Left lung (tissue), 10 donors: Measurements from ENCODE around the gene ZNF580. TPM values are rescaled to one million over a fixed set of nuclear protein-coding genes. Genes with fewer than 3 reads are reported as not detected.
A peak's percentile ranks its signal among the peaks of the same experiment; 100 is the strongest.

Source experiments
- ATAC-seq: fragments of 200-7000 bp; cut with Tn5 transposase; one replicate; pipeline ENCODE4 v1.9.1; 2020; ENCODE audit warnings: moderate library complexity
- DNase-seq, 4 donors: peaks; one replicate each; pipeline ENCODE4 v3.0.0-alpha.2; 2013 to 2020
- H3K27ac ChIP-seq, 2 donors: fragments of 200-600 bp; sonication (generic) in 1 of 2; one replicate each; pipeline versions ENCODE4 v1.5.0 to v1.8.0; 2020 to 2021
- H3K27me3 ChIP-seq, 2 donors: fragments of 200-600 bp; sonication (generic) in 1 of 2; one replicate each; pipeline versions ENCODE4 v1.5.0 to v1.8.0; 2020 to 2021
- H3K36me3 ChIP-seq, 2 donors: fragments of 200-600 bp; sonication (generic) in 1 of 2; one replicate each; pipeline versions ENCODE4 v1.5.0 to v1.8.0; 2020 to 2021
- H3K4me1 ChIP-seq, 2 donors: fragments of 200-600 bp; one replicate each; pipeline ENCODE4 v1.8.0; 2021
- H3K4me3 ChIP-seq, 2 donors: fragments of 200-600 bp; sonication (generic) in 1 of 2; one replicate each; pipeline versions ENCODE4 v1.5.0 to v1.8.0; 2020 to 2021; ENCODE audit warnings: mild to moderate bottlenecking in 1 of 2
- H3K9me3 ChIP-seq, 2 donors: fragments of 200-600 bp; sonication (generic) in 1 of 2; one replicate each; pipeline versions ENCODE4 v1.5.0 to v1.8.0; 2020 to 2021
- intact Hi-C, 2 donors: fragments of 100-400 bp; cut with DNase I; formaldehyde crosslinking; loops; one replicate each; pipeline versions ENCODE4 v1.11.2 to v1.14.2; 2022
- polyA plus RNA-seq, 6 donors: library from polyadenylated mRNA; unstranded; fragments of 120-200 nt; gene quantifications; one replicate each; pipeline ENCODE4 v1.2.1, GENCODE V29; 2013; ENCODE audit not compliant: insufficient read length in 6 of 6
- total RNA-seq, 2 donors: library from RNA; stranded (reverse); fragmentation: NEBNext Ultra II Directional; extraction: Animal tissue kit (Norgen Biotek cat#: 25700); gene quantifications; one replicate each; pipeline ENCODE4 v1.2.1, GENCODE V29; 2021
- TF ChIP-seq, protein P1 (sequence below), 2 donors: fragments of 200-600 bp; sonication (generic) in 1 of 2; IDR thresholded peaks; one replicate each; pipeline versions ENCODE4 v1.5.0 to v1.8.0; 2021; ENCODE audit warnings: antibody characterized with exemption in 2 of 2
- donor health status: DM: no; HTN: yes; CAD: no.
- donor health status: DM: no; HTN: no; CAD: no.

Gene ZNF580
- total and polyA plus RNA-seq, 8 donors, result 33.8 to 49.5 (median 39.1) TPM

DNA sequence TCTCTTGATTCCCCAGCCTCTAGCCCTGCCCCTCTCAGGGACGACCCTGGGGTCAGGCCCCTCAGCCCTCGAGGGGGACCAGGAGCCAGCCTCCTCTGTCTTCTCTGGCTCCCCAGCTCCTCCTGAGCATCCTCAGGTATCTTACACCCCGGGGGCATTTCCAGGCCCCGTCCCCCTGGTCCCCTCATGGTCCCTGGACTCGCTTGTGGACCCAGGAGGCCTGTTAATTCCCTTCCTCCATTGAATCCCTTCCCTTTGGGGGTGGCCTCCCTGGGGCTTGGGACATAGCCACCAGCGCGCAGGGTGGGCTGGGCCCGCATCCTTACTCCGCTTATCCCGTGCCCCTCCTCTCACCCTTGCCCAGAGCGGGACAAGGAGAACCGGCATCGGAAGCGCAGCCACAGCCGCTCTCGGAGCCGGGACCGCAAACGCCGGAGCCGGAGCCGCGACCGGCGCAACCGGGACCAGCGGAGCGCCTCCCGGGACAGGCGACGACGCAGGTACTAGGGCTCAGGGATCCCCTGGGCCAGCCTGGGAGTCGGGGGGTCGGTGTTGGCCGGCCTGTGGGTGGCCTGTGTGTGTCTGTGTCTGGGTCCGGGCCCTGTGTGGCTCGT lies 18.2 kb downstream of the ZNF580 start:
- no peaks in the 10 kb centered on the region for H3K27me3 ChIP-seq
- peaks cover under 1 to 50% of the 10 kb centered on the region in 2 donors for H3K36me3 ChIP-seq
- DNase-seq (peak in 1 of 4 donors; percentile 76), ATAC-seq (no peak)
- H3K9me3 ChIP-seq, result no peaks in the 10 kb centered on the region
- intact Hi-C loops, result no loop called here
- H3K27ac ChIP-seq, result no peak overlapping the region
- no peak overlapping the region for H3K4me3 ChIP-seq
- TF ChIP-seq, protein P1, sequence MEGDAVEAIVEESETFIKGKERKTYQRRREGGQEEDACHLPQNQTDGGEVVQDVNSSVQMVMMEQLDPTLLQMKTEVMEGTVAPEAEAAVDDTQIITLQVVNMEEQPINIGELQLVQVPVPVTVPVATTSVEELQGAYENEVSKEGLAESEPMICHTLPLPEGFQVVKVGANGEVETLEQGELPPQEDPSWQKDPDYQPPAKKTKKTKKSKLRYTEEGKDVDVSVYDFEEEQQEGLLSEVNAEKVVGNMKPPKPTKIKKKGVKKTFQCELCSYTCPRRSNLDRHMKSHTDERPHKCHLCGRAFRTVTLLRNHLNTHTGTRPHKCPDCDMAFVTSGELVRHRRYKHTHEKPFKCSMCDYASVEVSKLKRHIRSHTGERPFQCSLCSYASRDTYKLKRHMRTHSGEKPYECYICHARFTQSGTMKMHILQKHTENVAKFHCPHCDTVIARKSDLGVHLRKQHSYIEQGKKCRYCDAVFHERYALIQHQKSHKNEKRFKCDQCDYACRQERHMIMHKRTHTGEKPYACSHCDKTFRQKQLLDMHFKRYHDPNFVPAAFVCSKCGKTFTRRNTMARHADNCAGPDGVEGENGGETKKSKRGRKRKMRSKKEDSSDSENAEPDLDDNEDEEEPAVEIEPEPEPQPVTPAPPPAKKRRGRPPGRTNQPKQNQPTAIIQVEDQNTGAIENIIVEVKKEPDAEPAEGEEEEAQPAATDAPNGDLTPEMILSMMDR (IDR thresholded peaks at IDR 0.05), result no peak
- H3K4me1 ChIP-seq, result peaks cover 38 to 48% of the 10 kb centered on the region in 2 donors

DNA sequence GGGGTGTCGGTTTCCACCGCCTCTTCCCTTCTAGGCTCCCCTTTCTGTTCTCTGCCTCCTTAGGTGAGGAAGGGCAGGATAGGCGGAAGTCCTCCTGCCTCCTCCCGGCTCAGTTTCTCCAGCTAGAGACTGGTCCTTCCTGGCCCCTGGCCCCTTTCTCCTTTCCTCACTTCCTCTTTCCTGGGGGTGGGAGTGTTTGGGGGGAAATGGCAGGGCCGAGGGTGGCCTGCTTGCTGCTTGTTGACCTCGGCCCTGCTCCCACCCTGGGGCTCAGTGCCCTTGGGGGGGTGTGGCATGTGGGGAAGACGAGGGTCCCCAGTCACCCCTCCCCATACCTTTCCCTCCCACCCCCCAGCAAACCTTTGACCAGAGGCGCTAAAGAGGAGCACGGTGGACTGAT lies 19.0 kb downstream of the ZNF580 start:
- H3K27ac ChIP-seq, result no peak overlapping the region
- H3K9me3 ChIP-seq, result no peaks in the 10 kb centered on the region
- ATAC-seq (no peak), DNase-seq (peak in 1 of 4 donors; percentile 31)
- TF ChIP-seq, protein P1 (IDR thresholded peaks at IDR 0.05), result no peak
- H3K4me1 ChIP-seq, result peaks cover 38 to 48% of the 10 kb centered on the region in 2 donors
- intact Hi-C loops, result no loop called here
- H3K27me3 ChIP-seq, result no peaks in the 10 kb centered on the region
- peaks cover 4 to 59% of the 10 kb centered on the region in 2 donors for H3K36me3 ChIP-seq
- H3K4me3 ChIP-seq, result no peak overlapping the region

DNA sequence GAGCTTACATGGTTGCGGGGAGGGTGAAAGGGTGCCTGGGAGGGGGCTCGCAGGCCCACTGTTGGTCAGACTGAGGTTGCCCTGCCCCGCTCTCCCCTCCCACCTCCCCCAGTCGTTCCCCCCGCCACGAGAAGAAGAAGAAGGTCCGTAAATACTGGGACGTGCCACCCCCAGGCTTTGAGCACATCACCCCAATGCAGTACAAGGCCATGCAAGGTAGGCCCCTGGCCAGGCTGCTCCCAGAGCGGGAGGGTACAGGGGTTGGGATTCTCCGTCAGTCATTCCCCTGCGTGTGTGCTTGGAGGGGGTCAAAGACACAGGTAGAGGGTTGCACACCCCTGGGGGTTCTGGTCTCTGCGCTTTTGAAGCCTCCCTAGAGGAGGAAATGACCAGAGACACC lies 19.6 kb downstream of the ZNF580 start:
- ATAC-seq (no peak), DNase-seq (no peak)
- H3K4me3 ChIP-seq, result no peak overlapping the region
- intact Hi-C loops, result no loop called here
- peaks cover 4 to 65% of the 10 kb centered on the region in 2 donors for H3K36me3 ChIP-seq
- H3K9me3 ChIP-seq, result no peaks in the 10 kb centered on the region
- no peak overlapping the region for H3K27ac ChIP-seq
- H3K27me3 ChIP-seq, result no peaks in the 10 kb centered on the region
- H3K4me1 ChIP-seq, result peaks cover 38 to 48% of the 10 kb centered on the region in 2 donors
- TF ChIP-seq, protein P1 (IDR thresholded peaks at IDR 0.05), result no peak

DNA sequence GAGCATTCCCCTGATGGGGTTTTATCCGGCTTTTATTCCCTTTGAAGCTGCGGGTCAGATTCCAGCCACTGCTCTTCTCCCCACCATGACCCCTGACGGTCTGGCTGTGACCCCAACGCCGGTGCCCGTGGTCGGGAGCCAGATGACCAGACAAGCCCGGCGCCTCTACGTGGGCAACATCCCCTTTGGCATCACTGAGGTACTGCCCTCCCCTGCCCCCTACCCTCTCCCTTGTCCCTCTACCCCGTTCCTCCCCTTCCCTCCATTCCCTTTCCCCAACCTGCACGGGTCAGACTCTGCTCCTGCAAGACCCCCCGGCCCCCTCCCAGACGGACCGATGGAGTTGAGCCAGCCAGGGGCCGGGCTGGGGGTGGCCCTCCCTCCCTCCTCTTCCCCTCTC lies 20.2 kb downstream of the ZNF580 start:
- TF ChIP-seq, protein P1 (IDR thresholded peaks at IDR 0.05), result no peak
- peaks cover 34 to 42% of the 10 kb centered on the region in 2 donors for H3K4me1 ChIP-seq
- intact Hi-C loops, result no loop called here
- H3K27me3 ChIP-seq, result no peaks in the 10 kb centered on the region
- no peaks in the 10 kb centered on the region for H3K9me3 ChIP-seq
- peaks cover 4 to 71% of the 10 kb centered on the region in 2 donors for H3K36me3 ChIP-seq
- no peak overlapping the region for H3K4me3 ChIP-seq
- DNase-seq, result peak in 1 of 4 donors; percentile 66
- H3K27ac ChIP-seq, result no peak overlapping the region
- no peak for ATAC-seq

DNA sequence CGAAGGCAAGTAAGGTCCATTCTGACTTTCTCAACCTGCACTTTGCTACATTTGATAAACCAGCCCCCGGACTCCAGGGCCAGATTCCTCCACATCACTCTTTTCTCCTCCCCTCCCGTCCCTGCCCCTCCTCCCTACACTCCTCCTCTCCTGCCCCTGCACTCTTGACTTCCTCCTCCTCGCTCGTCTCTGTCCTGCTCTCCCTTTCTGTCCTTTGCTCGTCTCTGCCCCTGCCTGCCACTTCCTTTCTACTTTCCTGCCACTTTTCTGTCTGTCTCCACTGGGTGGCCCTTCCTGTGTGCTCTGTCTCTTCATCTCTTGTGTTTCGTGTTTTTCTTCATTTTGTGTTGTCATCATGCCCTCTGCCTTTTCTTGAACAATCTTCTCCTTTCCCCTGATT lies 21.0 kb downstream of the ZNF580 start:
- intact Hi-C loops, result no loop called here
- H3K4me3 ChIP-seq, result no peak overlapping the region
- H3K4me1 ChIP-seq, result peaks cover 25 to 34% of the 10 kb centered on the region in 2 donors
- ATAC-seq, result no peak
- TF ChIP-seq, protein P1 (IDR thresholded peaks at IDR 0.05), result no peak
- H3K27me3 ChIP-seq, result no peaks in the 10 kb centered on the region
- peak in 1 of 4 donors; percentile 1 for DNase-seq
- H3K36me3 ChIP-seq, result peaks cover 4 to 79% of the 10 kb centered on the region in 2 donors
- H3K9me3 ChIP-seq, result no peaks in the 10 kb centered on the region
- no peak overlapping the region for H3K27ac ChIP-seq
